ENCODE results near the gene GALNT10.

- TF ChIP-seq, protein P1, sequence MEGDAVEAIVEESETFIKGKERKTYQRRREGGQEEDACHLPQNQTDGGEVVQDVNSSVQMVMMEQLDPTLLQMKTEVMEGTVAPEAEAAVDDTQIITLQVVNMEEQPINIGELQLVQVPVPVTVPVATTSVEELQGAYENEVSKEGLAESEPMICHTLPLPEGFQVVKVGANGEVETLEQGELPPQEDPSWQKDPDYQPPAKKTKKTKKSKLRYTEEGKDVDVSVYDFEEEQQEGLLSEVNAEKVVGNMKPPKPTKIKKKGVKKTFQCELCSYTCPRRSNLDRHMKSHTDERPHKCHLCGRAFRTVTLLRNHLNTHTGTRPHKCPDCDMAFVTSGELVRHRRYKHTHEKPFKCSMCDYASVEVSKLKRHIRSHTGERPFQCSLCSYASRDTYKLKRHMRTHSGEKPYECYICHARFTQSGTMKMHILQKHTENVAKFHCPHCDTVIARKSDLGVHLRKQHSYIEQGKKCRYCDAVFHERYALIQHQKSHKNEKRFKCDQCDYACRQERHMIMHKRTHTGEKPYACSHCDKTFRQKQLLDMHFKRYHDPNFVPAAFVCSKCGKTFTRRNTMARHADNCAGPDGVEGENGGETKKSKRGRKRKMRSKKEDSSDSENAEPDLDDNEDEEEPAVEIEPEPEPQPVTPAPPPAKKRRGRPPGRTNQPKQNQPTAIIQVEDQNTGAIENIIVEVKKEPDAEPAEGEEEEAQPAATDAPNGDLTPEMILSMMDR (IDR thresholded peaks at IDR 0.05; ENCODE audit: low read depth, low read length, poor library complexity, severe bottlenecking), result no peak
- no peak for TF ChIP-seq EZH2phosphoT487 (IDR thresholded peaks at IDR 0.05; ENCODE audit: borderline replicate concordance, low read length)
Measured at GRCh38 chr5:154201108-154201769, 10.7 kb downstream of the GALNT10 start.
